Activated CD8-positive, alpha-beta memory T cell treated with anti-CD3 and anti-CD28 coated beads for 4 hours (primary cell): ENCODE results near the gene CST9L.

Experiments used
- DNase-seq, 2 donors: peaks; one replicate each; pipeline ENCODE4 v3.0.0-alpha.2; 2020; ENCODE audit warnings: low read depth in 2 of 2

CST9L gene

GRCh38 chr20:23568320-23568970 lies at the start of gene CST9L:
Gene CST9L (minus strand): TSS chr20:23568484. CDS start chr20:23568450, 34 bp downstream.
- no peak for DNase-seq

GRCh38 chr20:23614163-23614562 lies 45.9 kb upstream of the CST9L start:
- no peak for DNase-seq

GRCh38 chr20:23613676-23614075 lies 45.4 kb upstream of the CST9L start:
- no peak for DNase-seq

- DNase-seq = no peak
These were observed 44.1 kb upstream of the CST9L start for GRCh38 chr20:23612396-23612795.

- no peak for DNase-seq
These were observed 41.3 kb upstream of the CST9L start for GRCh38 chr20:23609486-23610109.

GRCh38 chr20:23608251-23608846 lies 40.1 kb upstream of the CST9L start:
- DNase-seq = no peak

GRCh38 chr20:23607497-23608245 lies 39.4 kb upstream of the CST9L start:
- DNase-seq = no peak

GRCh38 chr20:23606652-23607049 lies 38.4 kb upstream of the CST9L start:
- DNase-seq = peak; percentile 15 to 20

- no peak for DNase-seq
These were observed 37.8 kb upstream of the CST9L start, which contains the start of gene CST9 for GRCh38 chr20:23605867-23606651. Gene CST9 (minus strand): TSS chr20:23605917. CDS start chr20:23605864, 53 bp downstream.

- no peak for DNase-seq
These were observed 36.0 kb upstream of the CST9L start for GRCh38 chr20:23604306-23604705.

- DNase-seq = no peak
These were observed 35.0 kb upstream of the CST9L start for GRCh38 chr20:23603321-23603720.

GRCh38 chr20:23602699-23603098 lies 34.4 kb upstream of the CST9L start:
- DNase-seq = no peak

GRCh38 chr20:23602241-23602640 lies 34.0 kb upstream of the CST9L start:
- DNase-seq = no peak

- DNase-seq = no peak
These were observed 33.4 kb upstream of the CST9L start for GRCh38 chr20:23601715-23602114.

GRCh38 chr20:23598481-23598880 lies 30.2 kb upstream of the CST9L start:
- no peak for DNase-seq

- DNase-seq = no peak
These were observed 28.4 kb upstream of the CST9L start for GRCh38 chr20:23596579-23597250.

- no peak for DNase-seq
These were observed 27.7 kb upstream of the CST9L start for GRCh38 chr20:23595941-23596340.

GRCh38 chr20:23588434-23589403 lies 20.4 kb upstream of the CST9L start:
- no peak for DNase-seq

- no peak for DNase-seq
These were observed 19.3 kb upstream of the CST9L start for GRCh38 chr20:23587631-23588030.
